HG03045 (cell line): Measurements from ENCODE around the gene ACTR3C.

Source experiments
- ATAC-seq: cut with Tn5 transposase; IDR thresholded peaks from one replicate; pipeline ENCODE4 v1.9.1; 2021; ENCODE audit warnings: mild to moderate bottlenecking, moderate library complexity; ENCODE audit not compliant: unreplicated experiment

The ACTR3C gene

GRCh38 chr7:150359622-150360362 is 36.4 kb upstream of the ACTR3C start:
- ATAC-seq, result no peak

DNA sequence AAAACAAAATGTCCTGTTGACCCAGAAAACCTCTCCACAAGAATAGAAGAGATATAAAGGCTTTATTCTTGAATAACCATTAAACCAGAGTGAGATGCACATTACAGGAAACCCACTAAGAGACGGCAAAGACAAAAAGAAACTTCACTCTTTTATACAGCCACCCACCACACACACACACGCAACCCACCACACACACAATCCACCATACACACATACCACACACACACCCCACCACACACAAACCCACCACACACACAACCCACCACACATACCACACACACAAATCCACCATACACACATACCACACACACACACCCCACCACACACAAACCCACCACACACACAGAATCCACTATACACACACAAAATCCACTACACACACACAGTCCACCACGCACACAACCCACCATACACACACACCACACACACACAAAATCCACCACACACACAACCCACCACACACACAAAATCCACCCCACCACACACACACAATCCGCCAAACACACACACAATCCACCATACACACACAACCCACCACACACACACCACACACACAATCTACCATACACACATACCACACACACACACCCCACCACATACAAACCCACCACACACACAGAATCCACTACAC is 35.8 kb upstream of the ACTR3C start:
- no peak for ATAC-seq

DNA sequence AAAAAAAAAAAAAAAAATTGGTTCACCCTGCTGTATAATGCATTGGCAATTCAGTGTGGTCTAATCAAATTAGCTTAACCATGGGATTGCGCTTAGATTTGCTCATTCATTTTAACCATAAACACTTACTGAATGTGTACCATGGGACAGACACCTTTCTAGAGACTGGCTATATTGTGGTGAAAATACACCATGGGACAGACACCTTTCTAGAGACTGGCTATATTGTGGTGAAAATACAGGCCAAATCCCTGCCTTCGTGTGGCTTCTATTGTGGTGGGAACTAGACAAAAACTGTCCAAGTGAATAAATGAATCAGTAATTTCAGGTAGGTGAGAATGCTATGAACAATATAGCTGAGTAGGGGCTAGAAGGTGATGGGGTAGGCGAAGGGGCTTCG is 35.1 kb upstream of the ACTR3C start:
- ATAC-seq, result no peak

GRCh38 chr7:150357771-150358427 is 34.6 kb upstream of the ACTR3C start:
- no peak for ATAC-seq

GRCh38 chr7:150357270-150357669 is 33.9 kb upstream of the ACTR3C start:
- ATAC-seq, result no peak

DNA sequence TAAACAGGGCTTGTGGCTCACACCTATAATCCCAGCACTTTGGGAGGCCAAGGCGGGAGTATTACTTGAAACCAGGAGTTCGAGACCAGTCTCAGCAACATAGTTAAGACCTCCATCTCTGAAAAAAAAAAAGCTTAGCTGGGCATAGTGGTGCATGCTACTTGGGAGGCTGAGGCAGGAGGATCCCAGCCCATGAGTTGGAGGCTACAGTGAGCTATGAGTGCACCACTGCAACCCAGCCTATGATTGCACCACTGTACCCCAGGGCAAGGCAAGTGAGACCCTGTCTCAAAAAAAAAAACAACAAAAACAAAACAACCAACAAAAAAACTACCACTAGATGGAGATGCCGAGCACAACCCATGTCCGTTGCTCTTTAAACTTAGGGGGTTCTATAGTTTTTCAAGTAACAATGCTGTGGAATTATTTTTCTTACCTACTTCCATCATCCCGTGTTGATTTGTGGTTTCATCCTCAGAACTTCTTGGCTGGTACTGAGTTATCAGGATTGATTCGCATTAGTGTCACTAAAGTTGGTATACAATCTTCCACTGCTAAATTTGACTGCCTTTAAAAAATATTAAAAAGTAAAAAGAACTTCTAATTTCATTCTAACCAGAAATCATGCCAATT is 33.0 kb upstream of the ACTR3C start:
- no peak for ATAC-seq

DNA sequence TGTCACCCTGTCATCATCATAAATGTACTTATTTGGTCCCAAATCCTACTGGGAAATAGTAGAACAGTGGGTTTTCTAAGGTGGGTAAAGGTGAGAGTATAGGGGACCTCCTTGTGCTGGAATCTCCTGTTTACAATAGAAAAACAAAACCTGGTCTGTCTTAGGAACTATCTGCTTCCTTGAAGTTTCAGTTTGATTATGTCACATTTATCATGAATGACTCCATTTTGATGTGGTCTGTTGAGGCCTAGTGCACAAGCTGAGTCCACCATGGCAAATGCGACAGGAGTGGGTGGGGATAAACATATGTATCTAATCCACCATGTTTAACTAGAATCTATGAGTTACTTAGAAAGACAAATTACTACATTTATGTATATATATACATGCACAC is 32.3 kb upstream of the ACTR3C start:
- ATAC-seq, result no peak

- ATAC-seq, result no peak
These were observed 28.3 kb upstream of the ACTR3C start for GRCh38 chr7:150351587-150352194.

GRCh38 chr7:150346922-150347321 is 23.6 kb upstream of the ACTR3C start:
- ATAC-seq, result no peak

DNA sequence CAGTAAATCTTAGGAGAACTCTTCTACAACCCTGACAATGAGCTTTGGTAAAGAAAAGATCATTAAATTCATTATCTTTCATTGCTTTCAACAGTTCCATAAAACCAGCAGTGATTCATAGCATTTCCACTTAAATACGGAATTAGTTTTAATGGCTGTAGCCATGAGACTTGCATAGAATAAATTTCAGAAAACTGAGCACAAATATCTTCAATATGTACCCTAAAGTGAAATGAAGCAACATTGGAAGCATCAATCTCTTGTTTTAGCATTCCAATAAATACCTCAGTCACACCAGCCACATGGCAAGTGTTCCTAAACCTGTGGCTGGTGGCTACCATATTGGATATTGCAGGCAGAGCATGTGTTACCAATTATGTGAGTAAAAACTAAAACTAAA is 21.7 kb upstream of the ACTR3C start:
- no peak for ATAC-seq

GRCh38 chr7:150344299-150344698 is 21.0 kb upstream of the ACTR3C start:
- ATAC-seq, result no peak

DNA sequence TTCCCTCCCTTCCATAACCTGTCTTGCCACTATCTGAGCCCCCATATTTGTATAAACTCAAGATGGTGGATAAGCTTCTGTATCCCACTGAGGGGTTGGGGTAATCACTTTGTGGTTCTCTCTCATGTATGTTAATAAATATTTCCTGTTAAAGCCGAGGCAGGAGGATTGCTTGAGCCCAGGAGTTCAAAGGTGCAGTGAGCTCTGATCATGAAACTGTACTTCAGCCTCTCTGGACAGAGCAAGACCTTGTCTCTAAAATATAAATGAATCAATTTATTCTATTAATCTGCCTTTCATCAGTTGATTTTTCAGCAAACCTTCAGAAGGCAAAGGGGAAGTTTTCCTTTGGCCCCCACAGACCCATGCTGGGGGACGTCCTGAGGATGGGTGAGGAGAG is 19.9 kb upstream of the ACTR3C start:
- no peak for ATAC-seq

DNA sequence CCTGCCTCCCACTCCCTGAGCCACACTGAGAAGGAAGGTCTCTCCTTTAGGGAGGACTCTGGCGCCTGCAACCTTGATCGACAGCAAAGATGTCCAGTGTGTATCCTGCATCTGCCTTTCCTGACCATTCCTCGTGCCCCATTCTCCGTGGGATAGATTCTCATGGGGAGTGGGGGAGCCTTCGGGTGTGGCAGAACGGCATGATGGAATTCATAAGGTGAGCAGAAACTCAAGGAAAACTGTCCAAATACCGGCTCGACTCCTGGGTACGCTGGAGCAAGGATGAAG is 18.7 kb upstream of the ACTR3C start:
- ATAC-seq, result no peak

- no peak for ATAC-seq
These were observed 18.1 kb upstream of the ACTR3C start, which contains the start of gene RARRES2 for GRCh38 chr7:150341263-150342120. TSS of gene RARRES2 (minus strand) at chr7:150341629. CDS start at chr7:150340609, 1,020 bp downstream.

DNA sequence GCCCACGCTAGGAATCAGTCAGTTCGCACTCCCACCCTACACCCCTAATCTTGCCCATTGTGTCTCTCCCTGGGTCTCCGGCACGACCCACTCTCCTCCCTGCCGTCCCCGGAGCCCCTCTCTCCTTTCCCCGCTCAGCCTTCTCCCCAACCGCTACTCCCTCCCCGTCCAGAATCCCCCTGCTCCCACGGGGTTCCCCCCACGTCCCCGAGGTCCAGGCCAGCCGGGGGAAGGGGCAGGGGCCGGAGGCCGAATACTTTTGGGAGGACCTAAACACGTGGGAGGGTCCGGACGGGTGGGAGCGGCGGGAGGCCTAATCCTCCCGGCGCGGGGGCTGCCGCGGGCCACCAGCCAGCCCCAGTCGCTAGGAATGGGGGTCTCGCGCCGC is 17.5 kb upstream of the ACTR3C start:
- no peak for ATAC-seq

GRCh38 chr7:150340024-150340749 is 16.8 kb upstream of the ACTR3C start:
- ATAC-seq, result no peak

- ATAC-seq, result no peak
These were observed 16.1 kb upstream of the ACTR3C start for GRCh38 chr7:150339409-150339809.

GRCh38 chr7:150338166-150338829 is 15.0 kb upstream of the ACTR3C start:
- no peak for ATAC-seq

- no peak for ATAC-seq
These were observed 14.3 kb upstream of the ACTR3C start for GRCh38 chr7:150337659-150338081.
